ENCODE data around the gene DPYSL4.
A peak's percentile ranks its signal among the peaks of the same experiment; 100 is the strongest.

DPYSL4 gene

GRCh38 chr10:132163278-132163765 is 23.4 kb upstream of the DPYSL4 start:
- Mint-ChIP-seq H3K27me3 (peaks cover 5 to 11% of the 10 kb centered on the region in 2 donors), H3K9me3 (peaks cover 0 to 6% of the 10 kb centered on the region in 2 donors), H3K4me1 (ENCODE audit: low read depth in 2 of 2) (peaks cover 22 to 24% of the 10 kb centered on the region in 2 donors), H3K27ac (peak overlapping the region in 1 of 2 donors; percentile 26), H3K36me3 (ENCODE audit: insufficient read depth) (peaks cover 7% of the 10 kb centered on the region), H3K4me3 (no peak overlapping the region)
- ATAC-seq (replicated peaks) (peak; percentile 27), DNase-seq (peak in 2 of 3 experiments; percentile 30 to 34)

- H3K4me3 Mint-ChIP-seq: no peak overlapping the region
- peaks cover 9 to 11% of the 10 kb centered on the region in 2 donors for H3K27me3 Mint-ChIP-seq
- peak overlapping the region in 1 of 2 donors; percentile 26 for H3K27ac Mint-ChIP-seq
- ATAC-seq (replicated peaks): no peak
- H3K36me3 Mint-ChIP-seq (ENCODE audit: insufficient read depth): peaks cover 6% of the 10 kb centered on the region
- no peak for DNase-seq
- peaks cover 0 to 6% of the 10 kb centered on the region in 2 donors for H3K9me3 Mint-ChIP-seq
- H3K4me1 Mint-ChIP-seq (ENCODE audit: low read depth in 2 of 2): peaks cover 21% of the 10 kb centered on the region in 2 donors
These were observed 22.8 kb upstream of the DPYSL4 start for GRCh38 chr10:132163826-132164515.

DNA sequence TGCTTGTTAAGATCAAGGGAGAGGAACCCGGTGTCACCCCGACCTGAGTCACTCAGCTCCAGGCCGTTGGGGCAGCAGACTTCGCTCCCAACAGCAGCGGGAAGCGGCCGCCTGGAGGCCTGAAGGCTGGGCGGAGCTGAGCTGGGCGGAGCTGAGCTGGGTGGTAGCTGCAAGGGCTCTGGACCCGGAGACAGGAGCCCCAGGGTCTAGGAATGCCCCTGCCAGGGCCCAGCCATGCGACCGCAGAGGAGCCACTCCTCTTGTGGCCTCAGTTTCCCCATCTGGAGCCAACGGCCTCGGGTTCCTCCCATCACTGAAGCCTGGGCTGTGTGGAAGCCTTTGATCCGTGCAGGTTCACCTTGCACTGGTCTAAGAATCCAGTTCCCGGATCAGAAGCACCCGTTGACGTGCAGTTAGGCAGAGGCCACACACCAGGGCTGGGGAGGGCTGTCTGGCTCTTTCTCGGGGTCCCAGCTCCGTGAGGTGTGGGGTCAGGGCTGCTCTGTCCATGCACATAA is 21.9 kb upstream of the DPYSL4 start:
- Mint-ChIP-seq H3K27me3 (peaks cover 9 to 11% of the 10 kb centered on the region in 2 donors), H3K36me3 (ENCODE audit: insufficient read depth) (peaks cover 6% of the 10 kb centered on the region), H3K4me1 (ENCODE audit: low read depth in 2 of 2) (peaks cover 16% of the 10 kb centered on the region in 2 donors), H3K4me3 (no peak overlapping the region), H3K9me3 (peaks cover 0 to 3% of the 10 kb centered on the region in 2 donors), H3K27ac (no peak overlapping the region)
- DNase-seq: no peak
- no peak for ATAC-seq (replicated peaks)

- Mint-ChIP-seq H3K27ac (no peak overlapping the region), H3K27me3 (peaks cover 9 to 11% of the 10 kb centered on the region in 2 donors), H3K4me1 (ENCODE audit: low read depth in 2 of 2) (peaks cover 16% of the 10 kb centered on the region in 2 donors), H3K4me3 (no peak overlapping the region), H3K36me3 (ENCODE audit: insufficient read depth) (peaks cover 6% of the 10 kb centered on the region), H3K9me3 (peaks cover 0 to 3% of the 10 kb centered on the region in 2 donors)
- DNase-seq (no peak), ATAC-seq (replicated peaks) (no peak)
These were observed 21.2 kb upstream of the DPYSL4 start for GRCh38 chr10:132165416-132165980.

GRCh38 chr10:132166216-132166950 is 20.4 kb upstream of the DPYSL4 start:
- ATAC-seq (replicated peaks) (no peak), DNase-seq (no peak)
- Mint-ChIP-seq H3K27ac (no peak overlapping the region), H3K27me3 (peaks cover 11 to 17% of the 10 kb centered on the region in 2 donors), H3K4me3 (no peak overlapping the region), H3K36me3 (ENCODE audit: insufficient read depth) (no peaks in the 10 kb centered on the region), H3K4me1 (ENCODE audit: low read depth in 2 of 2) (peaks cover 16% of the 10 kb centered on the region in 2 donors), H3K9me3 (peaks cover 0 to 3% of the 10 kb centered on the region in 2 donors)

- Mint-ChIP-seq H3K4me1 (ENCODE audit: low read depth in 2 of 2) (peaks cover 10 to 11% of the 10 kb centered on the region in 2 donors), H3K27me3 (peaks cover 11 to 22% of the 10 kb centered on the region in 2 donors), H3K36me3 (ENCODE audit: insufficient read depth) (no peaks in the 10 kb centered on the region), H3K27ac (no peak overlapping the region), H3K4me3 (no peak overlapping the region), H3K9me3 (no peaks in the 10 kb centered on the region)
- DNase-seq: no peak
- no peak for ATAC-seq (replicated peaks)
These were observed 19.6 kb upstream of the DPYSL4 start for GRCh38 chr10:132167041-132167674.

DNA sequence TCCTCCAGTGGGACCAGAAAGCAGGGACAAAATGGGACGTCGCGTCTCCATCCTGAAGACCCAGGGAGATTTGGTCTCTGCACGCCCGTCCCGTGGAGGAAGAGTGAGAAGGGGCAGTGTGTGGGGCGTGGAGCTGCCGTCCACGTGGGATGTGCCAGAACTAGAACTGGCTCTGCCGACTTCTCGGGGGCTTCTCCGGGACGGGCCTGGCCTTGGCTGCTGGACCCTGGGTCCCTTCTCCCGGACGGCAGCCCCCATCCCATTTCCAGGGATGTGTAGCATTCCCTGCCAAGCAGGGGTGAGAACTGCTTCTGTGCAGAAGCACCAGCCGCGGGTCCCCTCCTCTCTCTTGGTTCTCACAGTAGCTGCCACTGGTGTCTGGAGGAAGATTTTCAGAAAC is 18.8 kb upstream of the DPYSL4 start:
- no peak overlapping the region for H3K27ac Mint-ChIP-seq
- no peak for ATAC-seq (replicated peaks)
- no peak overlapping the region for H3K4me3 Mint-ChIP-seq
- no peaks in the 10 kb centered on the region for H3K9me3 Mint-ChIP-seq
- H3K27me3 Mint-ChIP-seq: peaks cover 11 to 28% of the 10 kb centered on the region in 2 donors
- DNase-seq: no peak
- no peaks in the 10 kb centered on the region for H3K36me3 Mint-ChIP-seq (ENCODE audit: insufficient read depth)
- peaks cover 7 to 9% of the 10 kb centered on the region in 2 donors for H3K4me1 Mint-ChIP-seq (ENCODE audit: low read depth in 2 of 2)

DNA sequence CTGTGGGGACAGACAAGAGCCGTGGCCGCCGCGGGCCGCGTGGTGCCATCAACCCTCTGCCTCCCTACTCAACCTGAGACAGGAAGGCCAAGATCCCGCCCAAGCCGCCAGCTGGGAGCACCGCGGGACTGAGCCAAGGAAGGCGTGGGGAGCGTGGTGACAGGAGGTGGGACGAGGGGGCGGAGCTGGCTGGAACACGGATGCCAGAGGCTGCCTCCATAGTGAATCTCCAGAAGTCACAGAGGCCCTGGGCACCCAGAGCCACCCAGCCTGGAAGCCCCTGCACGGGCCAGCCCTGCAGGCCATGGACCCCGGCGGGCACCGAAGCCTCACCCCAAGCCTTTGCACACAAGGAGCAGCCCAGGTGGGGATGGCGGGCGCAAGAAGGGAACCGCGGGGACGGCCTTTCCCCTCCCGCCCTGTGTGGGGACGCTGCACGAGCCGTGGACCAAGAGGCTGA is 18.1 kb upstream of the DPYSL4 start:
- no peak overlapping the region for H3K27ac Mint-ChIP-seq
- H3K27me3 Mint-ChIP-seq: peaks cover 11 to 28% of the 10 kb centered on the region in 2 donors
- DNase-seq: no peak
- peaks cover 7 to 12% of the 10 kb centered on the region in 2 donors for H3K4me1 Mint-ChIP-seq (ENCODE audit: low read depth in 2 of 2)
- ATAC-seq (replicated peaks): no peak
- no peak overlapping the region for H3K4me3 Mint-ChIP-seq
- H3K9me3 Mint-ChIP-seq: peaks cover 0 to 5% of the 10 kb centered on the region in 2 donors
- peaks cover under 1% of the 10 kb centered on the region for H3K36me3 Mint-ChIP-seq (ENCODE audit: insufficient read depth)

DNA sequence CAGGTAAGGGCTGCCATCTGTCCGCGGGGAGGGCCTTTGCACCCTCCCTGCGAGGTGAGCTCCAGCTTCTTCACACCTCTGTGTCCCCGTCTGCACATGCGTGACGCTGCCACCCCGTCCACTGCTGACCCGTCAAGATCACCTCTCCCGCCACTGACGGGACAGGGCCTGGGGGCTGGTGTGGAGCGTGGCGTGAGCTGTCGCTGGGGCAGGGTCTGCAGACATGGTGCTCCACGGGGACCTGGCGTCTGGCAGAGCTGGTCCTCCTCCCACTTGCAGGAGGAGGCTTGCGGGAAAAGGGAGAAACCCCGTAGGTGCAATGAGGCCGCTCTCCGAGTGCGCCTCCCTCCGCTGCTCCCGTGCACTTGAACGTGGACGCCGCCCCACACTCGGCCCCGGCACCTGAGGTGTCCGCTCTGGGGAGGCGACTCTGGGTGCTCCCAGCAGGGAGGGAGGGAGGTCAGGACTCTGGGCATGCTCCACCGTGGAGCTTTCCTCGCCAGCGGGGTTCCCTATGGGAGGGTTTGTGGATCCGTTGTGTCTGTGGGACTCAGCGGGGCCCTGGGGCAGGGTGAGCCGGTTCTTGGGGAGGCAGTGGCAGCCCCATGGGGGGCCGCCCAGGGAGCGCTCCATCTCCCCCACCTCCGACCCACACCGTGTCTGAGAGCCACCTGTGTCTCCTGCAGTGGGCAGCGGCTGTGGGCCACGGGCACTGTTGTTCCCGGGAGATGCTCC is 17.6 kb upstream of the DPYSL4 start:
- DNase-seq (no peak), ATAC-seq (replicated peaks) (no peak)
- Mint-ChIP-seq H3K4me3 (no peak overlapping the region), H3K36me3 (ENCODE audit: insufficient read depth) (peaks cover 5% of the 10 kb centered on the region), H3K27me3 (peaks cover 11 to 28% of the 10 kb centered on the region in 2 donors), H3K4me1 (ENCODE audit: low read depth in 2 of 2) (peaks cover 8 to 12% of the 10 kb centered on the region in 2 donors), H3K27ac (no peak overlapping the region), H3K9me3 (peaks cover 0 to 5% of the 10 kb centered on the region in 2 donors)

DNA sequence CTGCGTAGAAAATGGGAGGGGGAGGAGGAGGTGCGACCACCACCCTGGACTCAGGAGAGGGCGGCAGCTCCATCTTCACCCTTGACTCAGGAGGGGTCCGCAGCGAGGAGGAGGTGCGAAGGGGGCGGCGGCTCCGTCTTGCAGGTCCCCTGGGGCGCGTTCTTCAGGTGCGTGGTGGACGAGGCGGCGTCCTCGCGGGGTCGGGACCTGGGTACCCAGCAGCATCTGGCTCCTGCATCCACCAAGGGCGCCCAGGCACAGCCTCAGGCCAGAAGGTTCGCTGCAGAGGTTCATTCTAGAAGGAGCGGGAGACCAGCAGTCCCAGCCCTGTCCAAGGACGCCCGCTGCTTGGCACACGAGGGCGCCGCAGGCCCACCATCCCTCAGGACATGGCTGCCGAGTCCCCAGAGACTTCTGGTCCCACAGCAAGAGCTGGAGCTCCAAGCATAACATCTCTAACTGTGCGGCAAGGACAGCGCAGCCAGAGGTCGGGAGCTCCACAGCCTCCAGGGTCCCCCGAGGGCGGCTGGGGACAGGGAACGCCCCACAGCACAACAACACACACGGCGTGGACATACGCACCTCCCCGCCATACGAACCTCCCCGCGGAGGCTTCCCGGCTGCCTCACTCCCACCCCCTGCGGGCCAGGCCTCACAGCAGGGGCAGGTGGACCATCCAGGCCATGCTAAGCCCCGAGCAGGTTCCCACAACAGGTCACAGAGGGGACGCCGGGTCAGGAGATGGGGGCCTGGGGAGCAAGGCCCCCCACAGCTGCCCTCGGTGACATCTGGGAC is 16.8 kb upstream of the DPYSL4 start:
- H3K4me1 Mint-ChIP-seq (ENCODE audit: low read depth in 2 of 2): peaks cover 5 to 8% of the 10 kb centered on the region in 2 donors
- H3K9me3 Mint-ChIP-seq: peaks cover 0 to 5% of the 10 kb centered on the region in 2 donors
- ATAC-seq (replicated peaks) (no peak), DNase-seq (no peak)
- H3K4me3 Mint-ChIP-seq: no peak overlapping the region
- H3K27ac Mint-ChIP-seq: no peak overlapping the region
- peaks cover 5% of the 10 kb centered on the region for H3K36me3 Mint-ChIP-seq (ENCODE audit: insufficient read depth)
- H3K27me3 Mint-ChIP-seq: peaks cover 11 to 28% of the 10 kb centered on the region in 2 donors

DNA sequence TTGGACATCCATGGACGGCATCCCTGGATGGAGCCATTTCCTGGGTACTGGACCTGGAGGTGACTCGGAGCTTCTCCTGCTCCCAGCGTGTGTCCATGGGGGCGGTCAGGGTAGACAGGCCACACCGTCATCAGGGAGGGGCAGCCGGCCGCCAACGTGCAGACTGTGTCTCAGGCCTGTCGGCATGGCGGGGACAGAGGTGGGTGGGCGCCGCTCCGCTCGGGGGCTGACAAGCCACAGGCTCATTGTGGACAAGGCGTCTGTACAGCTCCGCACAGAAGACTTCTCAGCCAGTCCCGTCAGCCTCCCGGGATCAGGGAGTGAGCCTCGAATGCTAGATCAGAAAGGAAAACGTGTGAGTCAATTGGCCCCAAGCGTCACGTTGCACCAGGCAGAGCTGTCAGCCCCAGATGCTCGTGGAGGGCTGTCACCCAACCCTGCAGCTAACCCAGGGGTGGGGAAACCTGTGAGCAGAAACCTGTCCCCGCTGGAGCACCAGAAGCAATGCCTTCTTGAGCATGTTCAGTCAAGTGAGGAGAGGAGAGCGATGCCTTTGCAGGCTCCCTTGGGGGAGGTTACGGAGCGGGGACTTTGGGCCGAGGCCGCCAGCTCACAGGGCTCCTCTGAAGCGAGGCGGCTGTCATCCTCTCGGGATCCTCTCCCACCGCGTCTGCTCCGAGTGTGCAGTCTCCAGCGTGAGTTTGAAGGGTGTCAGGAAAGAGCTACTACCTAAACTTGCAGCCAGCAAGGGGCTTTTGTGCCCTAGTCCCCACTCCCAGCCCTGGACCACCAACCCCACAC is 16.0 kb upstream of the DPYSL4 start:
- DNase-seq (no peak), ATAC-seq (replicated peaks) (no peak)
- peaks cover 5 to 8% of the 10 kb centered on the region in 2 donors for H3K4me1 Mint-ChIP-seq (ENCODE audit: low read depth in 2 of 2)
- no peak overlapping the region for H3K27ac Mint-ChIP-seq
- H3K36me3 Mint-ChIP-seq (ENCODE audit: insufficient read depth): peaks cover 5% of the 10 kb centered on the region
- no peak overlapping the region for H3K4me3 Mint-ChIP-seq
- peaks cover 11 to 28% of the 10 kb centered on the region in 2 donors for H3K27me3 Mint-ChIP-seq
- H3K9me3 Mint-ChIP-seq: peaks cover 0 to 5% of the 10 kb centered on the region in 2 donors
